ENCODE data around the gene EIF4E.
"Not testable (repeated sequence)": the region's sequence is repeated elsewhere in the genome, so short reads cannot be mapped to it uniquely, and the experiment has no call there.

The EIF4E gene

DNA sequence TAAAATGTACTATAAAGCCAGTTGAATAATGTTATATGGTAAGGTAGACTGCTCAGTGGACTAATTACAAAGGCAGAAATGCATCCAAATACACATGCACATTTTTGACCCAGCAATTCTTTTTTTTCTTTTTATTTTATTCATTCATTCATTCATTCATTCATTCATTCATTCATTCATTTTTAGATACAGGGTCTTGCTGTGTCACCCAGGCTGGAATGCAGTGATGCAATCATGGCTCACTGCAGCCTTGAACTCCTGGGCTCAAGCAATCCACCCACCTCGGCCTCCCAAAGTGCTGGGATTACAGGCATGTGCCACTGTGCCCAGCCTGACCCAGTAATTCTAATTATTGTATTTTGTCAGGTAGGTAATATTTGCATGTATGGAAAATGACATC is 97.9 kb downstream of the EIF4E start:
- not testable (repeated sequence) for ATAC-seq; H3K4me3 Mint-ChIP-seq; H3K4me1 Mint-ChIP-seq; H3K27me3 Mint-ChIP-seq; H3K27ac Mint-ChIP-seq; DNase-seq; H3K36me3 Mint-ChIP-seq (ENCODE audit: low read depth); H3K9me3 Mint-ChIP-seq

All from activated naive CD8-positive, alpha-beta T cell treated with anti-CD3 and anti-CD28 coated beads, Interleukin-2, amount 50 U/mL, for 24 hours (primary cell).